Right cardiac atrium (tissue), 5 donors: ENCODE measurements around the gene C5orf46. TPM values are rescaled to one million over a fixed set of nuclear protein-coding genes. Genes with fewer than 3 reads are reported as not detected.

ENCODE experiments used
- ATAC-seq, 2 donors: fragments of 200-7000 bp; cut with Tn5 transposase; one replicate each; pipeline versions ENCODE4 v1.8.0 to v1.9.1; 2020; ENCODE audit warnings: moderate library complexity in 2 of 2, mild to moderate bottlenecking in 1 of 2
- DNase-seq, 3 donors: peaks; one replicate each; pipeline ENCODE4 v3.0.0-alpha.2; 2020
- H3K27ac ChIP-seq: one replicate; pipeline ENCODE4 v1.5.1; 2013; ENCODE audit warnings: mild to moderate bottlenecking, low read length, control low read depth, moderate library complexity
- H3K27me3 ChIP-seq: one replicate; pipeline ENCODE4 v1.6.1; 2013; ENCODE audit not compliant: control insufficient read depth, insufficient read depth
- H3K4me1 ChIP-seq: one replicate; pipeline ENCODE4 v1.6.1; 2013; ENCODE audit warnings: low read length; ENCODE audit not compliant: control insufficient read depth, insufficient read depth
- H3K4me3 ChIP-seq: one replicate; pipeline ENCODE4 v1.5.1; 2013; ENCODE audit warnings: low read length, control low read depth
- H3K9me3 ChIP-seq: one replicate; pipeline ENCODE4 v1.6.1; 2013; ENCODE audit warnings: low read length; ENCODE audit not compliant: control insufficient read depth
- WGBS: extraction: QIAGEN DNeasy Blood & Tissue Kit; methylation state at CpG from one replicate; pipeline ENCODE4 v1.1.7; 2013; 5-methylcytosine and 5-hydroxymethylcytosine counted together
- intact Hi-C, 4 donors: fragments of 100-400 bp; cut with DNase I; formaldehyde crosslinking; loops; one replicate each; pipeline versions ENCODE4 v1.11.0 to v1.14.0; 2022 to 2023
- polyA plus RNA-seq: library from polyadenylated mRNA; stranded (reverse); fragments of 200-250 nt; gene quantifications from one replicate; pipeline ENCODE4 v1.2.3, GENCODE V29; 2013
- total RNA-seq, 4 donors: library from RNA; stranded (reverse); fragmentation: NEBNext Ultra II Directional; extraction: Animal tissue kit (Norgen Biotek cat#: 25700); gene quantifications; one replicate each; pipeline ENCODE4 v1.2.1, GENCODE V29; 2021
- donor health status: healthy with polysubstance abuse.
- donor health status: DM: no; HTN: yes; CAD: no.
- donor health status: DM: no; HTN: no; CAD: no.
- donor health status: DM: no; HTN: yes; CAD: no; lungs with severe emphysema.
- donor health status: DM: yes; HTN: yes; CAD: no.

C5orf46 gene
- total and polyA plus RNA-seq, 5 donors, result 1.5 to 6.0 (median 2.9) TPM

- Histone ChIP-seq H3K9me3 (no peaks in the 10 kb centered on the region), H3K27ac (no peak overlapping the region), H3K4me3 (no peak overlapping the region), H3K27me3 (no peaks in the 10 kb centered on the region), H3K4me1 (no peaks in the 10 kb centered on the region)
- no peak for DNase-seq
- intact Hi-C loops, result no loop called here
- 84% methylated on average over 4 of the region's 4 CpGs for WGBS
- no peak for ATAC-seq
Observed at GRCh38 chr5:147920420-147921030, 14.2 kb upstream of the C5orf46 start.

- WGBS, result 62% methylated on average over 3 of the region's 3 CpGs
- no peak overlapping the region for H3K4me3 ChIP-seq
- no peaks in the 10 kb centered on the region for H3K27me3 ChIP-seq
- DNase-seq (no peak), ATAC-seq (no peak)
- intact Hi-C loops, result no loop called here
- H3K4me1 ChIP-seq, result no peaks in the 10 kb centered on the region
- H3K9me3 ChIP-seq, result no peaks in the 10 kb centered on the region
- H3K27ac ChIP-seq, result no peak overlapping the region
Observed at GRCh38 chr5:147918899-147919298, 12.6 kb upstream of the C5orf46 start.

- Histone ChIP-seq H3K9me3 (no peaks in the 10 kb centered on the region), H3K4me1 (no peaks in the 10 kb centered on the region), H3K4me3 (no peak overlapping the region), H3K27me3 (no peaks in the 10 kb centered on the region), H3K27ac (no peak overlapping the region)
- WGBS, result 45% methylated on average over 2 of the region's 2 CpGs
- intact Hi-C loops, result no loop called here
- DNase-seq (no peak), ATAC-seq (no peak)
Observed at GRCh38 chr5:147918101-147918685, 11.9 kb upstream of the C5orf46 start.

GRCh38 chr5:147913786-147914185 is 7.4 kb upstream of the C5orf46 start:
- intact Hi-C loops, result no loop called here
- DNase-seq (no peak), ATAC-seq (no peak)
- H3K27me3 ChIP-seq, result no peaks in the 10 kb centered on the region
- H3K27ac ChIP-seq, result no peak overlapping the region
- H3K4me1 ChIP-seq, result peaks cover 2% of the 10 kb centered on the region
- H3K4me3 ChIP-seq, result no peak overlapping the region
- WGBS, result 94% methylated on average over 3 of the region's 3 CpGs
- no peaks in the 10 kb centered on the region for H3K9me3 ChIP-seq

- H3K27ac ChIP-seq, result no peak overlapping the region
- H3K9me3 ChIP-seq, result no peaks in the 10 kb centered on the region
- ATAC-seq, result no peak
- 54% methylated on average over 1 of the region's 1 CpG for WGBS
- H3K4me3 ChIP-seq, result no peak overlapping the region
- no peak for DNase-seq
- no peaks in the 10 kb centered on the region for H3K27me3 ChIP-seq
- intact Hi-C loops, result no loop called here
- peaks cover 2% of the 10 kb centered on the region for H3K4me1 ChIP-seq
Observed at GRCh38 chr5:147912011-147912410, 5.7 kb upstream of the C5orf46 start.

GRCh38 chr5:147911427-147911826 is 5.1 kb upstream of the C5orf46 start:
- no peak overlapping the region for H3K27ac ChIP-seq
- WGBS, result 52% methylated on average over 6 of the region's 6 CpGs

GRCh38 chr5:147904110-147904509 is 2.2 kb downstream of the C5orf46 start:
- intact Hi-C loops, result no loop called here
- H3K27me3 ChIP-seq, result no peaks in the 10 kb centered on the region
- no peak overlapping the region for H3K27ac ChIP-seq
- no peak overlapping the region for H3K4me3 ChIP-seq
- no peaks in the 10 kb centered on the region for H3K4me1 ChIP-seq
- no peaks in the 10 kb centered on the region for H3K9me3 ChIP-seq
- WGBS, result 80% methylated on average over 4 of the region's 4 CpGs
- no peak for DNase-seq
- no peak for ATAC-seq

More at GRCh38 chr5:147911427-147911826, 5.1 kb upstream of the C5orf46 start:
- H3K27me3 ChIP-seq, result no peaks in the 10 kb centered on the region
- peak; percentile 62 to 89 for ATAC-seq
- intact Hi-C loops, result no loop called here
- H3K4me3 ChIP-seq, result no peak overlapping the region
- DNase-seq, result peak; percentile 50 to 81 (median 69)
- peaks cover 2% of the 10 kb centered on the region for H3K4me1 ChIP-seq
- H3K9me3 ChIP-seq, result no peaks in the 10 kb centered on the region

GRCh38 chr5:147902609-147903115 is 3.7 kb downstream of the C5orf46 start:
- DNase-seq, result no peak
- Histone ChIP-seq H3K4me3 (no peak overlapping the region), H3K9me3 (no peaks in the 10 kb centered on the region), H3K4me1 (no peaks in the 10 kb centered on the region), H3K27me3 (no peaks in the 10 kb centered on the region), H3K27ac (no peak overlapping the region)
- intact Hi-C loops, result no loop called here
- no peak for ATAC-seq

- intact Hi-C loops, result no loop called here
- Histone ChIP-seq H3K27me3 (no peaks in the 10 kb centered on the region), H3K9me3 (no peaks in the 10 kb centered on the region), H3K4me1 (no peaks in the 10 kb centered on the region), H3K27ac (no peak overlapping the region), H3K4me3 (no peak overlapping the region)
- ATAC-seq (no peak), DNase-seq (peak in 2 of 3 donors; percentile 26 to 36)
- 58% methylated on average over 12 of the region's 12 CpGs for WGBS
Observed at GRCh38 chr5:147901599-147902039, 4.7 kb downstream of the C5orf46 start.

GRCh38 chr5:147898875-147899401 is 7.4 kb downstream of the C5orf46 start:
- H3K27ac ChIP-seq, result no peak overlapping the region
- DNase-seq (no peak), ATAC-seq (no peak)
- no peaks in the 10 kb centered on the region for H3K9me3 ChIP-seq
- no peak overlapping the region for H3K4me3 ChIP-seq
- H3K27me3 ChIP-seq, result no peaks in the 10 kb centered on the region
- intact Hi-C loops, result no loop called here
- 74% methylated on average over 3 of the region's 3 CpGs for WGBS
- H3K4me1 ChIP-seq, result no peaks in the 10 kb centered on the region

- ATAC-seq, result peak in 1 of 2 donors; percentile 24
- Histone ChIP-seq H3K4me3 (no peak overlapping the region), H3K4me1 (no peaks in the 10 kb centered on the region), H3K9me3 (no peaks in the 10 kb centered on the region), H3K27me3 (no peaks in the 10 kb centered on the region), H3K27ac (no peak overlapping the region)
- 48% methylated on average over 1 of the region's 1 CpG for WGBS
- intact Hi-C loops, result no loop called here
- no peak for DNase-seq
Observed at GRCh38 chr5:147895864-147896263, 10.5 kb downstream of the C5orf46 start.
